ENCODE measurements around the gene NABP1.

The NABP1 gene

GRCh38 chr2:191680639-191681038 is 2.7 kb downstream of the NABP1 start:
- H3K4me3 ChIP-seq (replicated peaks; ENCODE audit: low read depth, low read length), result peak overlapping the region; percentile 66
- no peak for DNase-seq (ENCODE audit: low read depth)
- TF ChIP-seq, protein P1, sequence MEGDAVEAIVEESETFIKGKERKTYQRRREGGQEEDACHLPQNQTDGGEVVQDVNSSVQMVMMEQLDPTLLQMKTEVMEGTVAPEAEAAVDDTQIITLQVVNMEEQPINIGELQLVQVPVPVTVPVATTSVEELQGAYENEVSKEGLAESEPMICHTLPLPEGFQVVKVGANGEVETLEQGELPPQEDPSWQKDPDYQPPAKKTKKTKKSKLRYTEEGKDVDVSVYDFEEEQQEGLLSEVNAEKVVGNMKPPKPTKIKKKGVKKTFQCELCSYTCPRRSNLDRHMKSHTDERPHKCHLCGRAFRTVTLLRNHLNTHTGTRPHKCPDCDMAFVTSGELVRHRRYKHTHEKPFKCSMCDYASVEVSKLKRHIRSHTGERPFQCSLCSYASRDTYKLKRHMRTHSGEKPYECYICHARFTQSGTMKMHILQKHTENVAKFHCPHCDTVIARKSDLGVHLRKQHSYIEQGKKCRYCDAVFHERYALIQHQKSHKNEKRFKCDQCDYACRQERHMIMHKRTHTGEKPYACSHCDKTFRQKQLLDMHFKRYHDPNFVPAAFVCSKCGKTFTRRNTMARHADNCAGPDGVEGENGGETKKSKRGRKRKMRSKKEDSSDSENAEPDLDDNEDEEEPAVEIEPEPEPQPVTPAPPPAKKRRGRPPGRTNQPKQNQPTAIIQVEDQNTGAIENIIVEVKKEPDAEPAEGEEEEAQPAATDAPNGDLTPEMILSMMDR (IDR thresholded peaks at IDR 0.05; ENCODE audit: low read length, missing control alignments), result no peak

- no peak for DNase-seq (ENCODE audit: low read depth)
Measured at GRCh38 chr2:191682126-191682525, 4.2 kb downstream of the NABP1 start.

DNA sequence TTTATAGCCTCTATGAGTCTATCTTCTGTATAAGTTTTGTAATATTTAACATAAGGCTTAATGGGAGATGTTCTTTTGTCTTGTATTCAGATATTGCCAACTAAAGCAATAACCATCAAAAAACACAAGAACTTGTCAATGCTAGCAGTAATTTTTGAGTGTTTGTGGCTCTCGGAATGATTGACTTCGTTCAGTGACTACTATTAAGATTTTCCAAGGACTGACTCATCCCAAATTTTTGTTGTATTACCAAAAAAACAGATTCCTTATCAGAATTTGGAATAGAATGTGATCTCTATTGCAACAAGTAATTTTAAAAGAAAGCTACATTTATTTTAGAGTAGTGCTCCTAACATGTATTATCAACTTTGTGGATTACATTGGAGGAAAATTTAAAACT is 8.1 kb downstream of the NABP1 start:
- no peak overlapping the region for H3K4me3 ChIP-seq (replicated peaks; ENCODE audit: low read depth, low read length)
- TF ChIP-seq, protein P1 (IDR thresholded peaks at IDR 0.05; ENCODE audit: low read length, missing control alignments), result no peak
- DNase-seq (ENCODE audit: low read depth), result no peak

More at GRCh38 chr2:191682126-191682525, 4.2 kb downstream of the NABP1 start:
- TF ChIP-seq, protein P1 (IDR thresholded peaks at IDR 0.05; ENCODE audit: low read length, missing control alignments), result no peak
- H3K4me3 ChIP-seq (replicated peaks; ENCODE audit: low read depth, low read length), result peak overlapping the region; percentile 66

DNA sequence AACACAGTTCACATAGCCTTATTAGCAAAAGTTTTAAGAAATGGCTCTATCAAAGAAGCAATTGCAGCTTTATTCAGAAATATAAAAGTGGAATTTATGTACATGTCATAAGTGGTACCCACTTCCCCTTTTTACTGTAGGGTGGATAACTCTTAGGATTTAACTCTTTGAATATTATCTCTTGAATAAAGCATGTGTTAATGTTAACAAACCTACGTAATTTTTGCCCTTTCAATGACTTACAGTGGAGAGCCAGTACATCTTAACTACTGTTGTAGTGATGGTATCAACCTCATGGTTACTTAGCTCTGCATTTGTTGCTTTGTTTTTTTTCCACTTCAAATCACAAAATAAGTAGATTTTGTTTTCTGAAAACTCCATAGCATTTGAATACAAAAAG is 8.8 kb downstream of the NABP1 start:
- no peak for DNase-seq (ENCODE audit: low read depth)
- H3K4me3 ChIP-seq (replicated peaks; ENCODE audit: low read depth, low read length), result no peak overlapping the region
- TF ChIP-seq, protein P1 (IDR thresholded peaks at IDR 0.05; ENCODE audit: low read length, missing control alignments), result no peak

- TF ChIP-seq, protein P1 (IDR thresholded peaks at IDR 0.05; ENCODE audit: low read length, missing control alignments), result no peak
- H3K4me3 ChIP-seq (replicated peaks; ENCODE audit: low read depth, low read length), result no peak overlapping the region
- DNase-seq (ENCODE audit: low read depth), result no peak
Measured at GRCh38 chr2:191687867-191688266, 9.9 kb downstream of the NABP1 start.

- no peak overlapping the region for H3K4me3 ChIP-seq (replicated peaks; ENCODE audit: low read depth, low read length)
- TF ChIP-seq, protein P1 (IDR thresholded peaks at IDR 0.05; ENCODE audit: low read length, missing control alignments), result no peak
- peak; percentile 78 for DNase-seq (ENCODE audit: low read depth)
Measured at GRCh38 chr2:191688934-191689695, 11.2 kb downstream of the NABP1 start.

DNA sequence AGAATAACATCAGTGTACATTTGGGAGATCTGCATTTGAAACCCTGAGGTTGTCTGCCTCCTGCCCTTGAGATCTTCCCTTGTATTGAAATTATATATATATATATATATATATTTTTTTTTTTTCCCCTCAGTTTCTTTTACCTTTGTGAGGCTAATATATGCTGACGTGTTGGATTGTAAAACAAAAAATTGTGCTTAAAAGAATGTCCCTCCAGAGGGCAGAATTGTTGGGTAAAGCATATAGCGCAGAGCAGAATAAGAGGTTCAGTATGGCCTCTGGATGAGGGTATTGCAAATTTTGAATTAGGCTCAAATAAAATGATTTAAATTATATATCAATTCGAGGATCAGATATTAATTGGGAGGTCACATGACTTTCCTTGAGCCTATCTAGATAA is 12.4 kb downstream of the NABP1 start:
- H3K4me3 ChIP-seq (replicated peaks; ENCODE audit: low read depth, low read length), result no peak overlapping the region
- TF ChIP-seq, protein P1 (IDR thresholded peaks at IDR 0.05; ENCODE audit: low read length, missing control alignments), result no peak
- DNase-seq (ENCODE audit: low read depth), result no peak

Measured in fibroblast of pulmonary artery (primary cell).